CD4-positive, alpha-beta T cell treated with Interleukin-10 for 1 hour (primary cell): ENCODE results near the gene SOX8.

Source experiments
- DNase-seq: peaks from one replicate; pipeline ENCODE4 v3.0.0-alpha.2; 2020

The SOX8 gene

DNA sequence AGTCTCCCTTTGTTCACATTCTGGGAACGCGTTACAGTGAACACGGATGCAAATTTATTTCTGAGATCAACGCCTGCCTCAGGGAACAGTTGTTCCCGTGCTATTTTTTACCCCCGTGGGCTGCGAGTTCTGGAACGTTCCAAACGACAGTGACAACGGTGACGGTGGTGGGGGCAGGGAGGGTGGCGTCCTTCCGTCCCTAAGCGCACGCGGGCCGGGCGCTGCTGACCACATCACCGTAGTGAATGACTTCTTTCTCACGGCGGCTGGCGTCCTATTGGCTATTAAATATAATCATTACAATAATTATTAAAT lies 45.9 kb downstream of the SOX8 start:
- DNase-seq = no peak

DNA sequence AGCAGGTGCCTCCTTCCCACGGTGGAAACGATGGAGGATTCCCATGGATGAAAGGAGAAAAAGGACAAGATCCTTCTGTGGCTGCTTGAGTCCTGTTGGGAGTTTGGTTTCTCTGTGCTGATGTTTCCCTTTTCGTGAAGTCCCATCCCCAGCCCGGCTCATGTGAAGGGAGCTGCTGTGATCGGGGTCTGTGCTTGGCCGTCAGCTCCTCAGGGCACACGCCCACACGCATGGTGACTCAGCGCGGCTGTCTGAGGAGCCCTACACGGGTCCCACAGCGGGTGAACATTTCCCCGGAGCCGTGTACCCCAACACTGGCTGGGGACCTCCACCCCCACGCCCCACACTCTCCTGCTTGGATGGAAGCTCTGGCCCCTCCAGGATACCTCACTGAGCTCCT lies 46.5 kb downstream of the SOX8 start:
- DNase-seq = no peak

GRCh38 chr16:1028524-1029258 lies 47.1 kb downstream of the SOX8 start:
- no peak for DNase-seq

DNA sequence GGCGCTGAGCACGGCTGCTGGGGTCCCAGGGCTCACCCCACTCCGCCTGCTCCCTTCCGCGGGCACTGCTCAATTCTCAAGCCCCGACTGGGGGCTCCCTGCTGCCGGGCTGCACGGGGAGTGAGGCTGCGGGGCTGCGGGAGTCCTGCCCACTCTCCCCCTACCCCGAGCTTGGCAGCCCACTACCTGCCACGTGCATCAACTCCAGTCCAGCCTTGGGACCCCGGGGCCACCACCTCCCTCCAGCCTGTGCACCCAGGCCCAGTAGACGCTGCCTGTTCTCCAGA lies 47.6 kb downstream of the SOX8 start:
- no peak for DNase-seq

GRCh38 chr16:1030473-1030901 lies 48.9 kb downstream of the SOX8 start:
- DNase-seq = no peak

DNA sequence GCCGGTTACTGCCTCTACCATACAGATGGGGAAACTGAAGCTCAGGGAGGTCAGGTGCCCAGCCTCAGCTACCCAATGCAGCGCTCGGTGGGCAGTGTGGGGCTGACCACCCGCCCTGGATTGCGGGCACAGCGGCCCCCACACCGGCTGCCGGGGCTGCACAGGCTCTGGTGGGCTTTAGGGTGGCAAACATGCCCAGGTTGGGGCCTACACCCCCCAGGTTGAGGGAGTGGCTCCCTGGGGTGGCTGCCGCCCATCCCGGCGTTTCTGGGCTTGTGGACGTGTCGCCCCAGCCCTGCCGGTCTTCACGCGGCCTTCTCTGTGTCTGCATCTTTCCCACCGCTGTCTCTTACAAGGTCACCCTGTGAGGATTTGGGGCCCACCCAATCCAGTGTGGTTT lies 50.1 kb downstream of the SOX8 start:
- no peak for DNase-seq

DNA sequence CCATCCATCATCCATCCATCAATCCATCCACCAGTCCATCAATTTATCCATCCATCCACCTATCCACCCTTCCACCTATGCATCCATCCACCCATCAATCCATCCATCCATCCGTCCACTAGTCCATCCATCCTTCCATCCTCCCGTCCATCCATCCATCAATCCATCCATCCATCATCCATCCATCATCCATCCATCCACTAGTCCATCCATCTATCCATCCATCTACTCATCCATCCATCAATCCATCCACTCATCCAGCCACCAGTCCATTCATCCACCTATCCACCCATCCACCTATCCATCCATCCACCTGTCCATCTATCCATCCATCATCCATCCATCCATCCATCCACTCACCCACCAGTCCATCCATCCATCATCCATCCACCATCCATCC lies 51.0 kb downstream of the SOX8 start:
- DNase-seq = no peak

DNA sequence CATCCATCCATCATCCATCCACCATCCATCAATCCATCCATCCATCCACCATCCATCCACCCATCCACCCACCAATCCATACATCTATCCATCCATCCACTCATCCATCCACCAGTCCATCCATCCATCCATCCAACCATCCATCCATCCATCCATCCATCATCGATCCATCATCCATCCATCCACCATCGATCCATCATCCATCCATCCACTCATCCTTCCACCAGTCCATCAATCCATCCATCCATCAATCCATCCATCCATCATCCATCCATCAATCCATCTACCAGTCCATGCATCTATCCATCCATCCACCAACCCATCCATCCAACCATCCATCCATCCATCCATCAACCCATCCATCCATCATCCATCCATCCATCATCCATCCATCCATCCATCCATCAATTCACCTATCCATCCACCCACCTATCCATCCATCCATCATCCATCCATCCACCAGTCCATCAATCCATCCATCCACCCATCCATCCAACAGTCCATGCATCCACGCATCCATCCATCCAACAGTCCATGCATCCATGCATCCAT lies 51.6 kb downstream of the SOX8 start:
- no peak for DNase-seq

DNA sequence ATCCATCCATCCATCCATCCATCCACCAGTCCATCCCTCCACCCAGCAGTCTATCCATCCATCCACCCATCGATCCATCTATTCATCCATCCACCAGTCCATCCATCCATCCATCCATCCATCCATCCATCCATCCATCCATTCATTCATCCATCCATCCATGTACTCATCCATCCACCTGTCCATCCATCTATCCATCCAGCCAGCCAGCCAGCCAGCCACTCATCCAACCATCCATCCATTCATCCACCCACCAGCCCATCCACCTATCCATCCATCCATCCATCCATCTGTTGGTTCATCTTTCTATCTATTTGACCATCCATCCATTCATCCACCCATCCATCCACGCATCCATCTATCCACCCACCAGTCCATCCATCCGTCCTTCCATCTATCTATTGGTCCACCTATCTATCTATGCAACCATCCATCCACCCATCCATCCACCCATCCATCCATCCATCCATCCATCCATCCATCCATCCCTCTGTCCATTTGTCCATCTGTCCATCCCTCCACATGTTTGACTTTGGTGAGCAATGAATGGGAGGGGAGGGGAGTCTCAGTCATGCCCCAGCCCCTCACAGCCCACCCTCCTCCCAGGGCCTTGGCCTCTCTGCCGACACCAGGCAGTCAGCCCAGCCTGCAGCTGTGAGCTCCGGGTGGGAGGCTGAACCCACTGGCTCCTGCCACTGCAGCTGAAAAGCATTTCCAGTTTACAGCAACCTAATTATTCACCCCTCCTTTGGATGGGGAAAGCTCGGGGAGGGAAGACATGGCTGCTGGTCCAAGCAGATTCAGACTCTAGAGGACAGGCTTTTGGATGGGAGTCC lies 52.9 kb downstream of the SOX8 start:
- DNase-seq = no peak

- no peak for DNase-seq
These were observed 53.5 kb downstream of the SOX8 start for GRCh38 chr16:1035066-1035415.

- DNase-seq = no peak
These were observed 54.6 kb downstream of the SOX8 start for GRCh38 chr16:1036166-1036565.
